WTC11 (cell line): ENCODE measurements around the gene SHKBP1.

Source experiments
- AFF4 ChIP-seq: sonication (generic); formaldehyde crosslinking; IDR thresholded peaks from 2 replicates; pipeline ENCODE4 v1.8.1; 2023; ENCODE audit warnings: mild to moderate bottlenecking, missing genetic modification reagents, borderline replicate concordance
- CREM ChIP-seq: sonication (generic); formaldehyde crosslinking; IDR thresholded peaks from 2 replicates; pipeline ENCODE4 v1.8.1; 2022; ENCODE audit warnings: mild to moderate bottlenecking, missing genetic modification reagents, moderate library complexity
- E2F4 ChIP-seq: sonication (generic); formaldehyde crosslinking; IDR thresholded peaks from 2 replicates; pipeline ENCODE4 v1.8.1; 2022; ENCODE audit warnings: low read depth, mild to moderate bottlenecking, moderate library complexity, missing genetic modification reagents, borderline replicate concordance
- FOXP1 ChIP-seq: sonication (generic); formaldehyde crosslinking; IDR thresholded peaks from 2 replicates; pipeline ENCODE4 v1.8.0; 2022; ENCODE audit warnings: missing genetic modification reagents, mild to moderate bottlenecking, moderate library complexity, borderline replicate concordance
- JAZF1 ChIP-seq: fragments of 250-450 bp; sonication (Bioruptor Pico); IDR thresholded peaks from 2 replicates; pipeline ENCODE4 v1.9.0; 2021; ENCODE audit warnings: moderate library complexity, mild to moderate bottlenecking, inconsistent platforms
- NFYB ChIP-seq: sonication (generic); formaldehyde crosslinking; conservative IDR thresholded peaks from 2 replicates; pipeline ENCODE4 v1.8.0; 2022; ENCODE audit warnings: low read depth, missing genetic modification reagents
- NR1H2 ChIP-seq: sonication (generic); formaldehyde crosslinking; IDR thresholded peaks from 2 replicates; pipeline ENCODE4 v1.9.0; 2021; ENCODE audit warnings: mild to moderate bottlenecking, moderate library complexity, missing genetic modification reagents
- SP1 ChIP-seq: sonication (generic); formaldehyde crosslinking; conservative IDR thresholded peaks from 2 replicates; pipeline ENCODE4 v1.8.1; 2022; ENCODE audit warnings: missing genetic modification reagents
- USF2 ChIP-seq: sonication (generic); formaldehyde crosslinking; IDR thresholded peaks from 2 replicates; pipeline ENCODE4 v1.8.1; 2023; ENCODE audit warnings: mild to moderate bottlenecking, missing genetic modification reagents, moderate library complexity
- ZNF263 ChIP-seq: sonication (generic); formaldehyde crosslinking; IDR thresholded peaks from 2 replicates; pipeline ENCODE4 v1.8.1; 2022; ENCODE audit warnings: low read depth, mild to moderate bottlenecking, moderate library complexity, missing genetic modification reagents
- TF ChIP-seq, protein P1 (sequence below): fragments of 200-600 bp; IDR thresholded peaks from 2 replicates; pipeline ENCODE4 v1.8.0; 2022; ENCODE audit warnings: antibody characterized with exemption

GRCh38 chr19:40594657-40595091, 18.0 kb downstream of the SHKBP1 start:
- TF ChIP-seq FOXP1 (CRISPR knock-in tag), result no peak
- no peak for TF ChIP-seq E2F4 (CRISPR knock-in tag)
- TF ChIP-seq, protein P1, sequence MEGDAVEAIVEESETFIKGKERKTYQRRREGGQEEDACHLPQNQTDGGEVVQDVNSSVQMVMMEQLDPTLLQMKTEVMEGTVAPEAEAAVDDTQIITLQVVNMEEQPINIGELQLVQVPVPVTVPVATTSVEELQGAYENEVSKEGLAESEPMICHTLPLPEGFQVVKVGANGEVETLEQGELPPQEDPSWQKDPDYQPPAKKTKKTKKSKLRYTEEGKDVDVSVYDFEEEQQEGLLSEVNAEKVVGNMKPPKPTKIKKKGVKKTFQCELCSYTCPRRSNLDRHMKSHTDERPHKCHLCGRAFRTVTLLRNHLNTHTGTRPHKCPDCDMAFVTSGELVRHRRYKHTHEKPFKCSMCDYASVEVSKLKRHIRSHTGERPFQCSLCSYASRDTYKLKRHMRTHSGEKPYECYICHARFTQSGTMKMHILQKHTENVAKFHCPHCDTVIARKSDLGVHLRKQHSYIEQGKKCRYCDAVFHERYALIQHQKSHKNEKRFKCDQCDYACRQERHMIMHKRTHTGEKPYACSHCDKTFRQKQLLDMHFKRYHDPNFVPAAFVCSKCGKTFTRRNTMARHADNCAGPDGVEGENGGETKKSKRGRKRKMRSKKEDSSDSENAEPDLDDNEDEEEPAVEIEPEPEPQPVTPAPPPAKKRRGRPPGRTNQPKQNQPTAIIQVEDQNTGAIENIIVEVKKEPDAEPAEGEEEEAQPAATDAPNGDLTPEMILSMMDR, result no peak
- no peak for TF ChIP-seq NR1H2 (CRISPR knock-in tag)
- no peak for TF ChIP-seq USF2
- no peak for TF ChIP-seq SP1 (CRISPR knock-in tag)
- no peak for TF ChIP-seq CREM
- TF ChIP-seq ZNF263 (CRISPR knock-in tag), result no peak
- TF ChIP-seq AFF4 (CRISPR knock-in tag), result no peak
- TF ChIP-seq NFYB (CRISPR knock-in tag), result no peak
- TF ChIP-seq JAZF1 (CRISPR knock-in tag), result no peak
